Measurements from ENCODE around the gene EXOC3L2.

The EXOC3L2 gene

GRCh38 chr19:45255611-45256157, 10.5 kb upstream of the EXOC3L2 start:
- no peak for DNase-seq (ENCODE audit: extremely low read depth, insufficient read length)
- Histone ChIP-seq H3K36me3 (ENCODE audit: control insufficient read depth, insufficient read depth, low read length) (no peaks in the 10 kb centered on the region; the same call in 1 of the 2 replicates), H3K4me3 (replicated peaks; ENCODE audit: low read depth, low read length) (no peak overlapping the region), H3K27me3 (replicated peaks; ENCODE audit: control insufficient read depth, insufficient read depth, low read length) (no peaks in the 10 kb centered on the region)
- no peak for TF ChIP-seq CTCF (IDR thresholded peaks at IDR 0.05; ENCODE audit: insufficient read depth, low read length, poor library complexity, severe bottlenecking)

GRCh38 chr19:45254044-45254531, 8.9 kb upstream of the EXOC3L2 start:
- TF ChIP-seq CTCF (IDR thresholded peaks at IDR 0.05; ENCODE audit: insufficient read depth, low read length, poor library complexity, severe bottlenecking) = peak; percentile 43

GRCh38 chr19:45253396-45254027, 8.3 kb upstream of the EXOC3L2 start:
- no peak for DNase-seq (ENCODE audit: extremely low read depth, insufficient read length)
- no peak overlapping the region for H3K4me3 ChIP-seq (replicated peaks; ENCODE audit: low read depth, low read length)

More at GRCh38 chr19:45254044-45254531, 8.9 kb upstream of the EXOC3L2 start:
- H3K4me3 ChIP-seq (replicated peaks; ENCODE audit: low read depth, low read length) = no peak overlapping the region
- H3K36me3 ChIP-seq (ENCODE audit: control insufficient read depth, insufficient read depth, low read length) = no peaks in the 10 kb centered on the region; the same call in 1 of the 2 replicates
- H3K27me3 ChIP-seq (replicated peaks; ENCODE audit: control insufficient read depth, insufficient read depth, low read length) = no peaks in the 10 kb centered on the region
- no peak for DNase-seq (ENCODE audit: extremely low read depth, insufficient read length)

GRCh38 chr19:45251452-45252354, 6.5 kb upstream of the EXOC3L2 start:
- TF ChIP-seq CTCF (IDR thresholded peaks at IDR 0.05; ENCODE audit: insufficient read depth, low read length, poor library complexity, severe bottlenecking) = peak; percentile 23
- no peaks in the 10 kb centered on the region; the same call in 1 of the 2 replicates for H3K36me3 ChIP-seq (ENCODE audit: control insufficient read depth, insufficient read depth, low read length)
- DNase-seq (ENCODE audit: extremely low read depth, insufficient read length) = no peak
- H3K27me3 ChIP-seq (replicated peaks; ENCODE audit: control insufficient read depth, insufficient read depth, low read length) = no peaks in the 10 kb centered on the region
- H3K4me3 ChIP-seq (replicated peaks; ENCODE audit: low read depth, low read length) = peak overlapping the region; percentile 80

More at GRCh38 chr19:45253396-45254027, 8.3 kb upstream of the EXOC3L2 start:
- Histone ChIP-seq H3K27me3 (replicated peaks; ENCODE audit: control insufficient read depth, insufficient read depth, low read length) (no peaks in the 10 kb centered on the region), H3K36me3 (ENCODE audit: control insufficient read depth, insufficient read depth, low read length) (no peaks in the 10 kb centered on the region; the same call in 1 of the 2 replicates)
- TF ChIP-seq CTCF (IDR thresholded peaks at IDR 0.05; ENCODE audit: insufficient read depth, low read length, poor library complexity, severe bottlenecking) = no peak

GRCh38 chr19:45250832-45251451, 5.7 kb upstream of the EXOC3L2 start, which contains the start of gene MARK4:
Gene MARK4, plus strand, starts transcription at chr19:45251271. Its CDS starts 318 bp downstream, at chr19:45251589.
- no peaks in the 10 kb centered on the region for H3K27me3 ChIP-seq (replicated peaks; ENCODE audit: control insufficient read depth, insufficient read depth, low read length)
- DNase-seq (ENCODE audit: extremely low read depth, insufficient read length) = peak; percentile 80
- H3K4me3 ChIP-seq (replicated peaks; ENCODE audit: low read depth, low read length) = peak within 1 kb of the TSS; percentile 80
- TF ChIP-seq CTCF (IDR thresholded peaks at IDR 0.05; ENCODE audit: insufficient read depth, low read length, poor library complexity, severe bottlenecking) = no peak
- H3K36me3 ChIP-seq (ENCODE audit: control insufficient read depth, insufficient read depth, low read length) = no peaks in the 10 kb centered on the region; the same call in 1 of the 2 replicates

Measured in GM06990 (cell line).